Measurements from ENCODE around the gene DHX57. TPM values are rescaled to one million over a fixed set of nuclear protein-coding genes. Genes with fewer than 3 reads are reported as not detected.

The DHX57 gene
- total RNA-seq (2014; rRNA removed; shearing (Covaris generic)): 32.6 and 33.0 TPM in 2 replicates

DNA sequence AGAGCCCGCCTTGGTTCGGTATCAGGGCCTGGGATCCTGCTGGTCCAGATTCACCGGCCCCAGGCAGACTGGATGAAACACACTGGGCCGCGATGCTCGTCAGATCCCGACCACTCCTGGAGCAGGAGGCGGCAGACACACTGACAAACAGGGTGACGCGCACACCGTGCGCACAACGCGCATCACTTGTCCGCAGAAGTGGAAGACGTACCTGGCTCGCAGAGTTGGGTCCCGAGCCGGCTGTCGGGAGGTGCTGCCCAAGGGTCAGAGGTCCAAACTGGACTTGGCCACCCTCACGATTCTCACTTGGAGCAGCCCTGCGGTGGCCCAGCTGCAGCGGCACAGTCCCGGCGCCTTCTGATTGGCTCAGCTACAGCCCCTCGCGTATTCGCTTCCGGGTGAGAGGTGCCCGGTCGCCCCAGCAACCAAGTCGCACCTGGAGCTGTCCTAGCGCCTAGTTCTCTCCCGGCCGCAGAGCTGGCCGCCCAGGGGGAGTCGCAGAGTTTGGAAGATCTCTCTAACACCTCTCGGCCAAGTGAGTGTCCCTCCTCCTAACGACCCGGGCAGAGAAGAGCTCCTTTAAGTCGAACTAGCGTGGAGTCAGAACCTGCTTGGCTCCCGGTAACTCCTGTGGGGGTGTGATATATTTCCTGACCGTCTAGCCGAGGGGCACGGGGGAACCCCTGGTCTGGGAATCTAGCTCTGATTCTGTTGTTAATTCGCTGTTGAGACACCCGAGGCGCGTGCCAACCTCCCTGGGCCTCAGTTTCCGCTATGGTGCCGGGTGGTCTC is at the start of gene DHX57, which contains the start of gene MORN2:
Gene DHX57 (minus strand): TSS at position 359 of the 792 bp plus-strand sequence. CDS start 7,529 bp downstream, outside the sequence.
Gene MORN2 (plus strand): TSS at position 401 of the 792 bp plus-strand sequence.
- peak; percentile 88 to 90 for DNase-seq
- no peaks in the 10 kb centered on the region; the same call in 1 of the 2 replicates for H3K4me1 ChIP-seq
- peak within 1 kb of the TSS; percentile 38 for H3K27ac ChIP-seq

DNA sequence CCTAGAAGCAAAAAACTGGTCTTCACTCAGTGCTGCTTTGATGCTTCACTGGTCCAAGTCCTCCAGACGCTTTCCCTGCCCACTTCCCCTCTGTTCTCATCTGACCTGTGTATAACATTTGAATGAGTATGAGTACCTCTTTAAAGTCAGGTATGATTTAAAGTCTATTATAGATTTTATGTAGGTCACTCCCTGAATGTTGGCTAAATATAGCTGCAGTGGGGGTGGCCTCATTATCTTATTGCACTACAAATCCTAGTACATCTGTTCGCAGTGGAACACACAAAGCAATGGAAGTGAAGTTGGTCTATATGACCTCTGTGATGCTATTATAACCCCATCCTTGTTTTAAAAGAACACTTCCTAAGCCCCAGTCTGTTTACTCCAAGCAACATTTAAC is 47.2 kb upstream of the DHX57 start:
- no peak overlapping the region for H3K27ac ChIP-seq
- no peaks in the 10 kb centered on the region for H3K36me3 ChIP-seq
- H3K4me1 ChIP-seq: no peaks in the 10 kb centered on the region
- no peak overlapping the region for H3K4me3 ChIP-seq
- 0 out of 2 replicates have a peak, but pooled peaks cover 3% of the 10 kb centered on the region for H3K27me3 ChIP-seq
- no peak for DNase-seq
- no peaks in the 10 kb centered on the region for H3K9me3 ChIP-seq (replicated peaks)

More for the DNA sequence above, at the start of gene DHX57, which contains the start of gene MORN2:
- no peaks in the 10 kb centered on the region for H3K27me3 ChIP-seq
- H3K9me3 ChIP-seq (replicated peaks): 0 out of 2 replicates have a peak, but pooled peaks cover 6% of the 10 kb centered on the region
- H3K4me3 ChIP-seq: peak within 1 kb of the TSS; percentile 94
- H3K36me3 ChIP-seq: no peaks in the 10 kb centered on the region

DNA sequence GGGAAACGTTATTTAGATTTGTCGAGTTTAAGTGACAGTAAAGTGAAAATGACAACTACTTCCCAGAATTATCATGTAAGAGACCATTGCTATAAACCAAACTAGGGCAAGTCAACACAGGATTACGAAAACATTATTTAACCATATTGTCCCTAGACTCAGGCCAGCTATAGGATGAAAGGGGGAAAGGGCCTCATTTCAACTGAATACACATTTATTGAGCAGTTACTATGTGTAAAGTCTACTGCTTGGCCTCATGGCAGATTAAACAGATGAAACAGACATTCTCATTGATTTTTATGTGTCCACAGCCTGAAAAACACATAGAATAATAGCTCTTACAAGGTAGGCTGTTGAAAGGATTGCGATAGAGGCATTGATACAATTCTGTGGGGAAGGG is 46.7 kb upstream of the DHX57 start:
- Histone ChIP-seq H3K4me3 (no peak overlapping the region), H3K4me1 (no peaks in the 10 kb centered on the region), H3K36me3 (no peaks in the 10 kb centered on the region), H3K9me3 (replicated peaks) (no peaks in the 10 kb centered on the region), H3K27ac (no peak overlapping the region), H3K27me3 (0 out of 2 replicates have a peak, but pooled peaks cover 3% of the 10 kb centered on the region)
- DNase-seq: no peak

DNA sequence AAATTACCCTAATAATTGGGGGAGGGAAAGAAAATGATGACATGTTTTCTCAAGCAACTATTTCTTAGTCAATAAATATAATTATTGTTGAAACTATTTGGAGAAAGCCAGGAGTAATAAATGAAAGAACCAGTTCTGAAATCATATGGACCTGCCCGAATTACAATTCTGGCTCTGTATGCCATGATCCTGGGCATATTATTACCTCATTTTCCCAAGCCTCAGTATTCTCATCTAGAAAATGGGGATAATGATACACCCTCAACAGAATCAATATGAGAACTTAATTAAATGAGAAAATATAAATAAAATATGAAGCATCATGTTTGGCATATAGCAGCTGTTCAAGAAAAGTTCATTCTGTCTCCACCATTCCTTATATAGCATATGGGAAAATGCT is 36.9 kb upstream of the DHX57 start:
- no peaks in the 10 kb centered on the region for H3K4me1 ChIP-seq

DNA sequence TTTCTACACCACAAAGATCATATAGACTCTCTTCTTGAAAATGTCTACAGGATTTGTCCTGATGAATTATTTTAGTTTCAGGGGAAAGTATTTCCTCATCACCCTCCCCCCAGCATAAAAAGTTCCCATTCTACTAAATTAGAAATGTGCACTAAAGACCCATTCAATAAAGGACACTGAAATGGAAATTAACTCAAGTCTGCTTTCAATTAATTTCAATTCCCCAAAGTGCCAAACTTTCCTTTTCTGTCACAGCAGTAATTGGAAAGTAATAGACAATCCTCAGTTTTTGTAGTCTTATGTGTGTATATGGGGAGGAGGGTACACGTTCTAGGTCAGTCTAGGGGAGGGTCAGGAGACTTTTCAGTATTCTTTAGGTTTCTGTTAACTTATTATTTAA is 35.5 kb upstream of the DHX57 start:
- Histone ChIP-seq H3K4me1 (no peaks in the 10 kb centered on the region), H3K27ac (no peak overlapping the region), H3K9me3 (replicated peaks) (no peaks in the 10 kb centered on the region), H3K4me3 (no peak overlapping the region), H3K27me3 (no peaks in the 10 kb centered on the region; the same call in 1 of the 2 replicates), H3K36me3 (no peaks in the 10 kb centered on the region)
- DNase-seq: no peak

More for the DNA sequence above, 36.9 kb upstream of the DHX57 start:
- Histone ChIP-seq H3K9me3 (replicated peaks) (no peaks in the 10 kb centered on the region), H3K27me3 (no peaks in the 10 kb centered on the region; the same call in 1 of the 2 replicates), H3K4me3 (no peak overlapping the region), H3K36me3 (no peaks in the 10 kb centered on the region), H3K27ac (no peak overlapping the region)
- no peak for DNase-seq

DNA sequence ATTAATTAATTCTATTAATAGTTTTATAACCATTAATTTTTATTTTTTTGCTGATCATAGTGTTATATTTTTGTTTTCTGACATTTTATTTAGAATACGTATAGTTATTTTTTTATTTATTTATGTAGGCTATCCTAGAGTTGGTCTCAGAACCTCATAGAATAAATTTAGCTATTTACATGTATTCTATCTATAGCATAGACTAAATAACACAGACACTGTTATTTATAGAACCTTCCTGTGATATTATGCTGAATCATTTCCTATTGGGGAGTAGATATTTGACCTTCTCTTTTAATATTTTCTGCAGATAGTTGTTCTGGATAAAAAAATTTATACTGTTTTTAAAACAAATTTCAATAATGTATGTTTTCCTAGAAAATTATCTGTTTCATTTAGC is 34.1 kb upstream of the DHX57 start:
- Histone ChIP-seq H3K4me3 (no peak overlapping the region), H3K36me3 (no peaks in the 10 kb centered on the region), H3K9me3 (replicated peaks) (no peaks in the 10 kb centered on the region), H3K27ac (no peak overlapping the region), H3K27me3 (no peaks in the 10 kb centered on the region; the same call in 1 of the 2 replicates), H3K4me1 (no peaks in the 10 kb centered on the region)
- no peak for DNase-seq

- DNase-seq: no peak
These were observed 32.2 kb upstream of the DHX57 start for GRCh38 chr2:38907743-38908562.

GRCh38 chr2:38907242-38907641 is 31.5 kb upstream of the DHX57 start:
- H3K9me3 ChIP-seq (replicated peaks): no peaks in the 10 kb centered on the region
- no peak overlapping the region for H3K4me3 ChIP-seq
- no peak for DNase-seq
- H3K27me3 ChIP-seq: no peaks in the 10 kb centered on the region; the same call in 1 of the 2 replicates
- H3K27ac ChIP-seq: no peak overlapping the region
- no peaks in the 10 kb centered on the region for H3K4me1 ChIP-seq
- no peaks in the 10 kb centered on the region for H3K36me3 ChIP-seq

More at GRCh38 chr2:38907743-38908562, 32.2 kb upstream of the DHX57 start:
- Histone ChIP-seq H3K4me1 (no peaks in the 10 kb centered on the region), H3K27ac (no peak overlapping the region), H3K9me3 (replicated peaks) (no peaks in the 10 kb centered on the region), H3K27me3 (no peaks in the 10 kb centered on the region; the same call in 1 of the 2 replicates), H3K4me3 (no peak overlapping the region), H3K36me3 (no peaks in the 10 kb centered on the region)

DNA sequence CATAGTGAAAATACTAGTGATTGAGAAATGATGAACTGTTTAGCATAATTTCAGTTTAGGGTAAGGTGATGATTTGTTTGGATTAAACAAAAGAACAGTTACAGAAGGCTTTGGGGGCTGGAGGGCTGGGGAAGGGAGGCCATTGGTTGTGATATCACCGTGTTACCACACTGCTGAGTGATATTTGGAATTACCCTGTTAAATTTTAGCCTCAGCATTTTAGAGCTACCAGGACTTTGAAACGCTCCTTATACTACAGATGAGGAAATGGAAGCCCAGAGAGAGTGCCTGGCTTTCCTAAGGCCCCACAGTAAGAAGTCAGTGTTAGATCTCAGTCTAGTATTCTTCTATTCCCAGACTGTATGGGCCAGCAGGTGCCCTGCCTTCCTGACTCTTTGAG is 29.5 kb upstream of the DHX57 start:
- Histone ChIP-seq H3K4me3 (no peak overlapping the region), H3K36me3 (no peaks in the 10 kb centered on the region), H3K4me1 (no peaks in the 10 kb centered on the region), H3K9me3 (replicated peaks) (no peaks in the 10 kb centered on the region), H3K27ac (no peak overlapping the region), H3K27me3 (no peaks in the 10 kb centered on the region)
- DNase-seq: no peak

DNA sequence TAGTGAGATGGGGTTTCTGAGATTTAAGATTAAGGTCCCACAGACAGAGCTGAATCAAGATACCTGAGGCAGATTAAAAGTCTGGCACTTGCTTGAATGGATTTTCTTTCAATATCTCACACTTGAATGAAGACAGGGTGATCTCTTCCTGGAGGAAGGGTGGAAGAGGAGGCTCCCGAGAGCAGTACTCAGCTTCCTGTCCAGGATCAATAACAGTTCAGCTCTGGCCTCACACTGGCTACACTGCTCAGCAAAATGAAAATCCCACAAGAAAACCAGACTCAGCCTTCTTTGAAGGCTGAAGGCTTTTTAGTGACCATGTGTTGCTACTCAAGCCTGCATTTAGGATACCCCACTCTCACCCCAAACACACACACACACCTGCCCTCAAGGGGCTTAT is 25.0 kb upstream of the DHX57 start:
- Histone ChIP-seq H3K27ac (no peak overlapping the region), H3K27me3 (no peaks in the 10 kb centered on the region), H3K9me3 (replicated peaks) (no peaks in the 10 kb centered on the region), H3K4me1 (no peaks in the 10 kb centered on the region), H3K4me3 (no peak overlapping the region), H3K36me3 (no peaks in the 10 kb centered on the region)
- no peak for DNase-seq

GRCh38 chr2:38898256-38898655 is 22.5 kb upstream of the DHX57 start:
- DNase-seq: no peak
- Histone ChIP-seq H3K4me3 (no peak overlapping the region), H3K4me1 (no peaks in the 10 kb centered on the region; the same call in 1 of the 2 replicates), H3K27me3 (no peaks in the 10 kb centered on the region), H3K27ac (no peak overlapping the region), H3K36me3 (no peaks in the 10 kb centered on the region), H3K9me3 (replicated peaks) (no peaks in the 10 kb centered on the region)

DNA sequence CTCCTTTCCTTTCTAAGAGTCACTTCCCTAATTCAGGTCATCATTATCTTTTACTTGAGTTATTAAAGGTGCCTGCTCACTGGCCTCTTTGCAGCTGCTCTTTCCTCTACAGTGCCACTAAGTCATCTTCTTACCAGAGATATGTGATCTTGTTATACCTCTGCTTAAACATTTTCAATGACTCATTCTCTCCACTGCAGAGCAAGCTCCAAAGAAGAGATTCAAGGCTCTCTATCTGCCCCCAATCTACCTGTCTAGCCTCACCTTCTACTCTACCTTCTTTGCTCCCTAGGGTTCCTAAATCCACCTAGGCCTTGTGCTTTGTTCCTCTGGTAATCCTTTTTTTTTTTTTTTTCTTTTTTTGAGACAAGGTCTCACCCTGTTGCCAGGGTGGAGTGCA is 17.1 kb upstream of the DHX57 start:
- Histone ChIP-seq H3K4me3 (no peak overlapping the region), H3K36me3 (no peaks in the 10 kb centered on the region), H3K4me1 (no peaks in the 10 kb centered on the region; the same call in 1 of the 2 replicates), H3K27ac (no peak overlapping the region), H3K9me3 (replicated peaks) (no peaks in the 10 kb centered on the region), H3K27me3 (no peaks in the 10 kb centered on the region)
- peak in 1 of 2 experiments; percentile 23 for DNase-seq

DNA sequence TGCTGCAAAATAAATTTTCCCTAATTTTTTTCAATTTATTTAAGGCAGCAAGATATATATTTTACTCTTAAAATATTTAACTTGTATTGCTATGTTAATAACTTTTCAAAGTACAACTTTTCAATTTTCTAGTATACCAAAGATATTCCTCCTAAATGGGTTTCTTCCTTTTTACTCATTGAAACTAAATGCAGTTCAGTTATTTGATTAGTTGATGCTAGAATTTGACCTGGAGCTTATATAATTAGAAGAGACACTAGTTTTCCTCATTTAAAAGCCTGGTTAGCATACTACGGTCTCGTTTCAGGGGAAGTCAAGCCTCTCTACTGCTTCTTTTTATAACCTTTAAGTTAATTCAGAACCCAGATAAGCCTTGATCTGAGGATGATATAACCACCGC is 13.8 kb upstream of the DHX57 start, which contains the start of gene ARHGEF33:
Gene ARHGEF33 (plus strand): TSS at position 301 of the 400 bp plus-strand sequence. CDS start 29,573 bp downstream, outside the sequence.
- H3K27ac ChIP-seq: no peak within 1 kb of the TSS
- no peaks in the 10 kb centered on the region for H3K36me3 ChIP-seq
- DNase-seq: no peak
- H3K4me1 ChIP-seq: no peaks in the 10 kb centered on the region; the same call in 1 of the 2 replicates
- no peaks in the 10 kb centered on the region for H3K27me3 ChIP-seq
- H3K4me3 ChIP-seq: no peak within 1 kb of the TSS
- no peaks in the 10 kb centered on the region for H3K9me3 ChIP-seq (replicated peaks)

GRCh38 chr2:38889045-38889444 is 13.3 kb upstream of the DHX57 start:
- H3K27ac ChIP-seq: no peak overlapping the region
- no peaks in the 10 kb centered on the region for H3K9me3 ChIP-seq (replicated peaks)
- no peak overlapping the region for H3K4me3 ChIP-seq
- H3K27me3 ChIP-seq: no peaks in the 10 kb centered on the region
- DNase-seq: no peak
- no peaks in the 10 kb centered on the region; the same call in 1 of the 2 replicates for H3K4me1 ChIP-seq
- H3K36me3 ChIP-seq: no peaks in the 10 kb centered on the region

Data from SJCRH30 (cell line).